AG04449 (cell line): Measurements from ENCODE around the gene NAALADL2.

Experiments
- CTCF ChIA-PET: fragments of 350-600 bp; formaldehyde crosslinking; extraction: SDS; loops from one replicate; lab custom pipeline; 2021; ENCODE audit warnings: antibody characterized with exemption; lab: Yijun Ruan, JAX
- POLR2A ChIA-PET: fragments of 400-600, 350-600 bp; formaldehyde crosslinking; extraction: SDS; loops from one replicate; lab custom pipeline; 2020; ENCODE audit warnings: antibody characterized with exemption, inconsistent platforms; lab: Yijun Ruan, JAX
- DNase-seq: peaks from one replicate; pipeline ENCODE4 v3.0.0-alpha.2; 2010; ENCODE audit warnings: low read depth, low spot score
- H3K4me3 ChIP-seq: 2 replicates; pipeline ENCODE4 v1.5.1; 2011; ENCODE audit warnings: low read depth, mild to moderate bottlenecking, control low read depth, low read length
- TF ChIP-seq, protein P1 (sequence below): IDR thresholded peaks from one replicate; pipeline ENCODE4 v1.5.1; 2011; ENCODE audit warnings: mild to moderate bottlenecking, moderate library complexity, low read length, control low read depth, inconsistent platforms; ENCODE audit not compliant: insufficient read depth; ENCODE audit errors: missing control alignments

Gene NAALADL2

DNA sequence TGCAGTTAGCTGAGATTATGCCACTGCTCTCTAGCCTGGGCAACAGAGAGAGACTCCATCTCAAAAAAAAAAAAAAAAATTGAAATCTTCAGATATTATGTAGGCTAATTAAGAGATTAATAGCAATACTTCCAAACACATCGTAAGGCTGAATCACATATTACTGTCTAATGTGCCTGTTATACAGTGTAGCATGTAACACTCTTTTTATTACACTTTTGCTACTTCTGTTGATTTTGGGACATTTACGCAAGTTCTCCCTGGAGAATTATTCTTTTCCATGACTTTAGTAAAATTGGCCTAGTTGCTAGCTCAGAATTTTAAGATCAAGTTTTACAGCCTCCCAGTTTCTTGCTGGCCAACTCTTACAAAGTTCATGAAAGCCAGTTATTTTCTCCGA lies 605.2 kb downstream of the NAALADL2 start:
- TF ChIP-seq, protein P1, sequence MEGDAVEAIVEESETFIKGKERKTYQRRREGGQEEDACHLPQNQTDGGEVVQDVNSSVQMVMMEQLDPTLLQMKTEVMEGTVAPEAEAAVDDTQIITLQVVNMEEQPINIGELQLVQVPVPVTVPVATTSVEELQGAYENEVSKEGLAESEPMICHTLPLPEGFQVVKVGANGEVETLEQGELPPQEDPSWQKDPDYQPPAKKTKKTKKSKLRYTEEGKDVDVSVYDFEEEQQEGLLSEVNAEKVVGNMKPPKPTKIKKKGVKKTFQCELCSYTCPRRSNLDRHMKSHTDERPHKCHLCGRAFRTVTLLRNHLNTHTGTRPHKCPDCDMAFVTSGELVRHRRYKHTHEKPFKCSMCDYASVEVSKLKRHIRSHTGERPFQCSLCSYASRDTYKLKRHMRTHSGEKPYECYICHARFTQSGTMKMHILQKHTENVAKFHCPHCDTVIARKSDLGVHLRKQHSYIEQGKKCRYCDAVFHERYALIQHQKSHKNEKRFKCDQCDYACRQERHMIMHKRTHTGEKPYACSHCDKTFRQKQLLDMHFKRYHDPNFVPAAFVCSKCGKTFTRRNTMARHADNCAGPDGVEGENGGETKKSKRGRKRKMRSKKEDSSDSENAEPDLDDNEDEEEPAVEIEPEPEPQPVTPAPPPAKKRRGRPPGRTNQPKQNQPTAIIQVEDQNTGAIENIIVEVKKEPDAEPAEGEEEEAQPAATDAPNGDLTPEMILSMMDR = no peak
- DNase-seq = no peak
- POLR2A ChIA-PET = interaction anchor here (0.5 kb wide), 1 partner anchor 8 kb away, joined by 4 read pairs; no protein-coding TSS in a partner anchor
- CTCF ChIA-PET = no interaction called here
- no peak overlapping the region for H3K4me3 ChIP-seq

DNA sequence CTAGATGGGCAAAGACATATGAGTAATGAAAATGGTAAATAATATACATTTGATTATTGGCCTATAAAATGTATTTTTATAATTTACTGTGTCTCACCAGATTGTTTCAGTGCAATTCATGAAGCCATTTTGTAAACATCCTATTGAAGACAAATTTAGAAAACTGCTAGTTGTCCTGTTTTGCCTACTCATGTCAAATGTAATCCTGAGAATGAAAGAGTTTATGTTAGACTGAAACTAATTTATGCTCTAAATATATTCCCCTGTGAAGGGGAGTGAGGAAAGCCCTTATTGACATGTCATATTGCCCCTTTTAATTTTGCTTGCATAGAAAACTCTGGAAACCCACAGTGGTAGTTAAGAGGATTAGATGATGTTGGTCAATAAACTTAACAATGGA lies 610.0 kb downstream of the NAALADL2 start:
- H3K4me3 ChIP-seq = no peak overlapping the region
- TF ChIP-seq, protein P1 = no peak
- no peak for DNase-seq
- POLR2A ChIA-PET = no interaction called here
- CTCF ChIA-PET = no interaction called here

DNA sequence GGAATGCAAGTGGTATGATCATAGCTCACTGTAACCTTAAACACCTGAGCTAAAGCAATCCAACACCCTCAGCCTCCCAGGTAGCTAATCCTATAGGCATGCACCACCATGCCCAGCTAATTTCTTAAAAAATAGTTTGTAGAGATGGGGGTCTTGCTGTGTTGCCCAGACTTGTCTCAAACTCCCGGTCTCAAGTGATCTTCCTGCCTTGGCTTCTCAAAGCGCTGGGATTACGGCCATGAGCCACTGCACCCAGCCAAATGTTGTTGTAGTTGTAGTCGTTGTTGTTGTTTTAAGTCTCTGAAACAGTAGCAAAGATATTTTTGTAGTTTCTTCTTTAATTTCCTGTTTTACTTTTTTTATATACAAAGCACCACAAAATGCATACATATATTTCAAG lies 616.6 kb downstream of the NAALADL2 start:
- no peak overlapping the region for H3K4me3 ChIP-seq
- no peak for DNase-seq
- CTCF ChIA-PET = no interaction called here
- TF ChIP-seq, protein P1 = no peak
- POLR2A ChIA-PET = no interaction called here

DNA sequence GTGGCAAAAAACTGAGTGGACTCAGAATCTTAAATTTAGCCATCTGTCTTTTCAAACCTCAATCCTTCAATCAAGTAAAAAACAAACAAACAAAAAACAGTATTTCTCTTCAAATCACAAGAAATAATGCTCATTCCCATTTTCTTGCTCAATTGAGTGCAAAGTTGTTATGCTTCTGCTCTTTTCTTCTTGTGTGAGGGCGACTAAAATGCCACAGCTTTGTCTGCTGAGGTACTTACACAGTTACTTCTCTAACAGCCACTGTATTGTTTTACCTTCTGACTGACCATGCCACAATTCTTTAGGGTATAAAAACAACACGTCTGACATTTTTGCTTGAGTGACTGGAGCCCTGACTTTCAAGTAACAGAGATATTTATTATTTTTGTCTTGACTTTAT lies 617.4 kb downstream of the NAALADL2 start:
- ChIA-PET CTCF (no interaction called here), POLR2A (no interaction called here)
- TF ChIP-seq, protein P1 = no peak
- no peak overlapping the region for H3K4me3 ChIP-seq
- DNase-seq = no peak

DNA sequence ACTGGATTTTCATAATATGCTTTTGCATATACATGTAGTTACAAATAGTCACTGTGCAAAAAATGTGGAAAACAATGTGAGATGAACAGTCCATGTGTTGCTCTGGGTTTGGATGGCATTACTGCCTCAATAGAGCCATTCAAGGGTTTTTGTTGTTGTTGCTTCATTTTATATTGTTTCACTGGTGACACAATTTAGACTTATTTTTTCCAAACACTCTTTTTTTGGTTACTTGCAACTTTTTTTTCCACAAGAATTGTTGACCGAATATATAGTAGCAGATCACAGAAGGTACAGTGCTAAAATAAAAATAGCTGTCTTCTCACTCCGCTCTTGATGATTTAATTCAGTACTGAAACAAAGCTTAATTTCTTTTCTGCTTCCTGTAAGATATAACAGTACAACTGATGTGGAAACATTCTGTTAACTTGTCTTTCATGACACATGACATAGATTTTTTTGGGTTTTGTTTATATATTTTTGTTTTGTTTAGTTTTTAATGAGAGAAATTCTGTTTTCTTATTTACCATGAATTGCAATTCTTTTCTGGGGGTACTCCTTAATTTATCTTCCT lies 618.6 kb downstream of the NAALADL2 start:
- TF ChIP-seq, protein P1 = no peak
- no peak for DNase-seq
- ChIA-PET CTCF (no interaction called here), POLR2A (no interaction called here)
- H3K4me3 ChIP-seq = no peak overlapping the region

DNA sequence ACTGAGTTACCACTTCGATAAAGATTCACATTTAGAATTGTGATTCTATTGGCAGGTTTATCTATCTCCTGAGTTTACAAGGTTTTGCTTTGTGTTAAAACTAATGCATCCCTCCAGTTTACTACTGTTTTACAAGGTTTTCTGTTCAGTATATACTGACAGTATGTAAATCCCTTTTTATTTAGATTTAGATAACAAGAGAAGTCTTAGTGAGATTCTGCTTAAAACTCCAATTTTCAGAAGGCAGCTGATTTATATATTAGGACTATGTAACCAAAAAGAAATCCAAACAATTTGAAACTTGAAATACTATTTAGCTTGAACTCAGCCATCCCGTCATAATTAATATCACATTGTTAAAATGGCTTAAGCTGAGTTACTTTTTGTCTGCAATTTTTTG lies 619.2 kb downstream of the NAALADL2 start:
- CTCF ChIA-PET = no interaction called here
- no peak for DNase-seq
- TF ChIP-seq, protein P1 = no peak

More for the DNA sequence above, 619.2 kb downstream of the NAALADL2 start:
- POLR2A ChIA-PET = no interaction called here
- no peak overlapping the region for H3K4me3 ChIP-seq
